GM21576 (cell line): ENCODE results near the gene MANBA.
"Not testable (repeated sequence)": the region's sequence is repeated elsewhere in the genome, so short reads cannot be mapped to it uniquely, and the experiment has no call there.

ENCODE experiments used
- ATAC-seq: cut with Tn5 transposase; IDR thresholded peaks from one replicate; pipeline ENCODE4 v1.9.1; 2021; ENCODE audit warnings: mild to moderate bottlenecking, moderate library complexity; ENCODE audit not compliant: unreplicated experiment

Gene MANBA

GRCh38 chr4:102625232-102625930 is 135.4 kb downstream of the MANBA start:
- ATAC-seq, result peak; percentile 91

GRCh38 chr4:102624505-102624904 is 136.3 kb downstream of the MANBA start:
- no peak for ATAC-seq

- no peak for ATAC-seq
Observed at GRCh38 chr4:102623622-102624021, 137.1 kb downstream of the MANBA start.

- ATAC-seq, result peak; percentile 57
Observed at GRCh38 chr4:102620697-102621497, 139.9 kb downstream of the MANBA start.

DNA sequence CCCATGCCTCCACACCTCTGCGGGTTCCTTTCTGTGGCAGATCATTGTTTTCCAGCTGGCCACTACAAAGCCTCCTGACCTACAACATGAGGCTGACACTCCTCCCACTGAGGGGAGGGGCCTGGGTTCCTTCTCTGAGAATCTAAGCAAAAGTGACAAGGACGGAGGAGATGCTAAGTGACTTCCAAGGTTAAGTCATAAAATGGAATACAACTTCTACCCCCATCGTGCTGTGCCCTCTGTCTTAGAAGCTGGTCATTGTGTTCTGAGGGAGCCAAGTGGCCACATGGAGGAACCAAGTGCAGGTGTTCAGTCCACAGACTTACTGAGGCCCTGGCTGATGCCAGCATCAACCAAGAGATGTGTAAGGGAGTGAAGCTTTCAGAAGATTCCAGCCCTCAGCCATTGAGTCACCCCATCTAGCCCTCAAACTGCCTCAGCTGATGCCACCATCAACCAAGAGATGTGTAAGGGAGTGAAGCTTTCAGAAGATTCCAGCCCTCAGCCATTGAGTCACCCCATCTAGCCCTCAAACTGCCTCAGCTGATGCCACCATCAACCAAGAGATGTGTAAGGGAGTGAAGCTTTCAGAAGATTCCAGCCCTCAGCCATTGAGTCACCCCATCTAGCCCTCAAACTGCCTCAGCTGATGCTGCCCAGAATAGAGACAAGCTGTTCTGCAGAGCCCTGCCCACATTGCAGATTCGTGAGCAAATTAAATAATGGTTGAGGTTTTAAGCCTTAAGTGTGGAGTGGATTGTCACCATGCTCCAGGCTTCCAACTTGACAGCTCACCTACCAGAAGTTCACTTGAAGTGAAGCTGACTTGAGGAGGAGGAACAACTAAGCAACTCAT is 140.8 kb downstream of the MANBA start:
- ATAC-seq, result peak; percentile 16

DNA sequence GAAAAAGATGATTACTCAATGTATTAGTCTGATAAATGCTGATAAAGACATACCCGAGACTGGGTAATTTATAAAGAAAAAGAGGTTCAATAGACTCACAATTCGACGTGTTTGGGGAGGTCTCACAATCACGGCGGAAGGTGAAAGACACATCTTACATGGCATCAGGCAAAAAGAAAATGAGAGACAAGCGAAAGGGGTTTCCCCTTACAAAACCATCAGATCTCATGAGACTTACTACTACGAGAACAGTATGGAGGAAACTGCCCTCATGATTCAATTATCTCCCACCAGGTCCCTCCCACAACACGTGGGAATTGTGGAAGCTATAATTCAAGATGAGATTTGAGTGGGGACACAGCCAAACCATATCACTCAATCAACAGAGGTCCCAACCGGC is 141.7 kb downstream of the MANBA start:
- not testable (repeated sequence) for ATAC-seq

DNA sequence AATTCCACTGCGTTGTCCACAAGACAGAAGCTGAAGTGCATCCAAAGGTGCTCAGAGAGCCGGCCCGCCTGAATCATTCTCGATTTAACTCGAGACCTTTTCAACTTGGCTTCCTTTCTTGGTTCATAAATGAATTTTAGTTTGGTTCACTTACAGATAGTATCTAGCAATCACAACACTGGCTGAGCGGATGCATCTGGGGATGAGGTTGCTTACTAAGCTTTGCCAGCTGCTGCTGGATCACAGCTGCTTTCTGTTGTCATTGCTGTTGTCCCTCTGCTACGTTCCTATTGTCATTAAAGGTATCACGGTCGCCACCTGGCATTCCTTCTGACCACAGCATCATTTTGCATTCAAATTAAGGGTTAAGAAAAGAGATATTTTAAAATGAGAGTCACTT is 144.1 kb downstream of the MANBA start:
- ATAC-seq, result no peak

- no peak for ATAC-seq
Observed at GRCh38 chr4:102614801-102615200, 146.0 kb downstream of the MANBA start.

- ATAC-seq, result peak; percentile 45
Observed at GRCh38 chr4:102612824-102613366, 147.9 kb downstream of the MANBA start.

GRCh38 chr4:102612210-102612609 is 148.6 kb downstream of the MANBA start:
- ATAC-seq, result no peak

GRCh38 chr4:102610476-102610875 is 150.3 kb downstream of the MANBA start:
- ATAC-seq, result no peak

DNA sequence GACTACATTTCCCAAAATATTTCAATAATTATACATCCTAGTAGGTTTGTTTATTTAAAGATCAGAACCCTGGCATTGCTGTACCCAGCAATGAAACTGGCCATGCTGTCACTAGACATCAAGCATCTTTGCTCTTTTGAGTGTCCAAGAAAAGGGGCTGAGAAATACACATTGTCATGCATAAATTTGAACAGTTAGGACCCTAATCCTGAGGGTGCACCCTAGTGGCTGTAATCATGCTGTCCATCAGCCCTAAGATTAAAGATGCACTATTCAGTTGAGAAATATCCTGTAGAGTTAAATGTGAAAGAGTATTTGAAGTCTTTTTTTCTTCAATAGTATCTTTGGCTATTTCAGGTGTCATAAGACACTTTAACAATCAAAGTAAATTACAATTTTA is 150.8 kb downstream of the MANBA start:
- no peak for ATAC-seq

- no peak for ATAC-seq
Observed at GRCh38 chr4:102608190-102608589, 152.6 kb downstream of the MANBA start.

DNA sequence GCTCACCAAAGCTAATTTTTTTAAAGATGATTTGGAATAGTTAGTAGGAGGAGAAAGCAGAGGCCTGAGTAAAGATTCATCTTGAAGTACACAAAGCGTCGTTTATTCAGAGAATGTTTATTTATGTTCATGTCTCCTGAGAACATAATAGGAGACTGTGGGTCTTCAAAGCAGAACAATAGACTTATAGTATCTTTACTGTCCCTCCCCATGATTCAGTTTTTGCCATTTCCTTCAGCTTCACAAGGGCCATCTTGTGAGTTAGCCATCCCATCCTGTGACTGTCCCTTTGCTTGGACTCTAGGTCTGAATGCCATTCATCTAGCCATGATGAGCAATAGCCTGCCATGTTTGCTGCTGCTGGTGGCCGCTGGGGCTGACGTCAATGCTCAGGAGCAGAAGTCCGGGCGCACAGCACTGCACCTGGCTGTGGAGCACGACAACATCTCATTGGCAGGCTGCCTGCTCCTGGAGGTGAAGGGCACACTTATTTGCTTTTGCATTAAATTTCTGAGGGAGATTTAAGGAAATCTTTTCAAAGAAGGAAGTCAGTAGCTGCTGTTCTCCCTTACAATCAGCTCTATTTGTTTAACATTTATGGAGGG is 153.8 kb downstream of the MANBA start:
- no peak for ATAC-seq

DNA sequence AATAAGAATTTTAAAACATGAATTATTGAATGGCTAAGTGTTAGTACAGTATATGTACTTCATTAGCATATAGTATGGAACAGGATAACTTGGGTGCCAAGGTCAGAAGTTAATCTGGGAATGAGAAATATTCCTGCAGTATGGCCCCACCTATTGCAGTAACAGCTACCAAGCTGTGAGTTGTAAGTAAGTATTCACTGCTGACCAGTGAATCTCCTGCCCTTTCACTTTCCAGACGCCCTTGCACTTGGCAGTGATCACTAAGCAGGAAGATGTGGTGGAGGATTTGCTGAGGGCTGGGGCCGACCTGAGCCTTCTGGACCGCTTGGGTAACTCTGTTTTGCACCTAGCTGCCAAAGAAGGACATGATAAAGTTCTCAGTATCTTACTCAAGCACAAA is 154.5 kb downstream of the MANBA start:
- no peak for ATAC-seq

- ATAC-seq, result no peak
Observed at GRCh38 chr4:102604222-102604940, 156.4 kb downstream of the MANBA start.

- no peak for ATAC-seq
Observed at GRCh38 chr4:102601586-102602227, 159.1 kb downstream of the MANBA start.

DNA sequence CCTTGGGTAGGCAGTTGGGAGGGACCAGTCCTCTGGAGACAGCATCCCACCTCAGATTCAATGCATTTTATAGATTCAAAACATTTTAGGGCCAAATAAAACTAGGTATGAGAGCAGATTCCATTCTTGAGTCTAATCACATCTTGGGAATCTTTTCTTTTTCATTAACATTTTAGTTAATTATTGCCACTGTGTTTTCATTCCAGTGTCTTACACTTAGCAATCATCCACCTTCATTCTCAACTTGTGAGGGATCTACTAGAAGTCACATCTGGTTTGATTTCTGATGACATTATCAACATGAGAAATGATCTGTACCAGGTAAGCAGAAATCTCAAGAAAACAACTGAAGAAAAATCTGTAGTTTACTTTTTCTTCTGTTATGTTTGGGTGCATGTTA is 160.1 kb downstream of the MANBA start:
- no peak for ATAC-seq

GRCh38 chr4:102599886-102600285 is 160.9 kb downstream of the MANBA start:
- ATAC-seq, result no peak

DNA sequence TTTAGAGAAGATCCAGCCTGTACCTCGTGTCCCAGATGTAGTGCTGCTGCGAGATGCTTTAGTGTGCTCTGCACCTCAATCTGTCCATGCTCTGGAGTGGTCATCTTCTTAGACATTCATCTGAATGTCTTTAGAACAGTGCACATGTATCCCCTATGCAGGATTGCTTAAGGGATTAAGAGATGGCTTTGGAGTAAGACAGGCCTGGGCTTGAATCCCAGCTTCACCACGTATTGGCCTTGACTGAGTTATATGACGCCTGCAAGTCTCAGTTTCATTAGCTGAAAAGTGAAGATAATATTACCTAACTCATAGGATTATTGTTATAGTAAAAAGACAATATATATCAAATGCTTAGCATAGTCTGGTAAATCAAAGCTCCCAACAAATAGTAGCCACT is 161.3 kb downstream of the MANBA start:
- ATAC-seq, result no peak
